ENCODE results near the gene TRAF7.
A peak's percentile ranks its signal among the peaks of the same experiment; 100 is the strongest.
"Not testable (repeated sequence)": the region's sequence is repeated elsewhere in the genome, so short reads cannot be mapped to it uniquely, and the experiment has no call there.

TRAF7 gene

GRCh38 chr16:2199095-2199494 is 43.5 kb downstream of the TRAF7 start:
- H3K4me3 ChIP-seq (replicated peaks; ENCODE audit: low read depth, low read length): no peak overlapping the region
- TF ChIP-seq, protein P1, sequence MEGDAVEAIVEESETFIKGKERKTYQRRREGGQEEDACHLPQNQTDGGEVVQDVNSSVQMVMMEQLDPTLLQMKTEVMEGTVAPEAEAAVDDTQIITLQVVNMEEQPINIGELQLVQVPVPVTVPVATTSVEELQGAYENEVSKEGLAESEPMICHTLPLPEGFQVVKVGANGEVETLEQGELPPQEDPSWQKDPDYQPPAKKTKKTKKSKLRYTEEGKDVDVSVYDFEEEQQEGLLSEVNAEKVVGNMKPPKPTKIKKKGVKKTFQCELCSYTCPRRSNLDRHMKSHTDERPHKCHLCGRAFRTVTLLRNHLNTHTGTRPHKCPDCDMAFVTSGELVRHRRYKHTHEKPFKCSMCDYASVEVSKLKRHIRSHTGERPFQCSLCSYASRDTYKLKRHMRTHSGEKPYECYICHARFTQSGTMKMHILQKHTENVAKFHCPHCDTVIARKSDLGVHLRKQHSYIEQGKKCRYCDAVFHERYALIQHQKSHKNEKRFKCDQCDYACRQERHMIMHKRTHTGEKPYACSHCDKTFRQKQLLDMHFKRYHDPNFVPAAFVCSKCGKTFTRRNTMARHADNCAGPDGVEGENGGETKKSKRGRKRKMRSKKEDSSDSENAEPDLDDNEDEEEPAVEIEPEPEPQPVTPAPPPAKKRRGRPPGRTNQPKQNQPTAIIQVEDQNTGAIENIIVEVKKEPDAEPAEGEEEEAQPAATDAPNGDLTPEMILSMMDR (IDR thresholded peaks at IDR 0.05; ENCODE audit: insufficient read depth, low read length, poor library complexity, severe bottlenecking): no peak
- peaks cover 2% of the 10 kb centered on the region; the same call in 1 of the 2 replicates for H3K27me3 ChIP-seq (replicated peaks; ENCODE audit: control insufficient read depth, insufficient read depth, low read length)
- H3K36me3 ChIP-seq (ENCODE audit: control insufficient read depth, insufficient read depth, low read length): no peaks in the 10 kb centered on the region
- no peak for DNase-seq (ENCODE audit: extremely low read depth, insufficient read length)

DNA sequence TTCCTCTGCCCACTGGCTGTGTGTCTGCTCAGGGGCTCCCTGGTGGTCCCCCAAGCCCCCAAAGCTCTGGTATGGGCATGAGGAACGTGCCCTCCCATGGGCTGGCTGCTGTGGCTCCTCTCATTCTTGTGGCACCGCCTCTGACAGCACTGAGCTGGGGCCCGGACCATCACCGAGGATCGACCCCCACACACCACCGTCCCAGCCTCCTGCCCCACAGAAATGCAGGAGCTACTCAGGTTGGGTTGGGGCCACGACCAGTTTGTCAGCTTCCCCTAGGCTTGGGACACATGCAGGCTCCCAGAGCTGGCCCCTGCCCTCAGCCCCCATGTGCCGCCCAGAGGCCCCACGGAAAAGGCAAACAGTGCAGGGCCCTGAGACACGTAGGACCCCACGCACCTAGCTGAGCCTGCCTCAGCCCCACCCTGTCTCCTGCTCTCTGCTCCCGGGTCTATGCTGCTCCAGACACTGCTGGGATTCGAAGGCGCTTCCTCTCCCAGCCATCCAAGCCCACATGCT is 44.1 kb downstream of the TRAF7 start:
- Histone ChIP-seq H3K4me3 (replicated peaks; ENCODE audit: low read depth, low read length) (no peak overlapping the region), H3K36me3 (ENCODE audit: control insufficient read depth, insufficient read depth, low read length) (no peaks in the 10 kb centered on the region), H3K27me3 (replicated peaks; ENCODE audit: control insufficient read depth, insufficient read depth, low read length) (peaks cover 2% of the 10 kb centered on the region; the same call in 1 of the 2 replicates)
- DNase-seq (ENCODE audit: extremely low read depth, insufficient read length): no peak
- TF ChIP-seq, protein P1 (IDR thresholded peaks at IDR 0.05; ENCODE audit: insufficient read depth, low read length, poor library complexity, severe bottlenecking): no peak

DNA sequence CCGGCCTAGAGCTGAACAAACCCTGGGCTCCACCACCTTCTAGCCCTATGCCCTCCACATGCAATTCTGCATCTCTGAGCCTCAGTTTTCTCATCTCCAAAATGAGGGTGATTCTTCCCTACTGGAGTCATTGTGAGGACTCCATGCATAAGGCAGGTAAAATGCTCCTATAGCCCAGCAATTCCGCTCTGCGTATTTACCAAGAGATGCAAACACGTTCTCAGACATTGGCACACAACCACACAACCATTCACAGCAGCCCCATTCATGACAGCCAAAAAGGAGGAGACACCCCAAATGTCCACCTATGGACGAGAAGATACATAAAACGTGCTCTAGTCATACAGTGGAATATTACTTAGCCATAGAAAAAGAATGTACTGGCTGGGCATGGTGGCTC is 44.7 kb downstream of the TRAF7 start:
- TF ChIP-seq, protein P1 (IDR thresholded peaks at IDR 0.05; ENCODE audit: insufficient read depth, low read length, poor library complexity, severe bottlenecking): no peak

DNA sequence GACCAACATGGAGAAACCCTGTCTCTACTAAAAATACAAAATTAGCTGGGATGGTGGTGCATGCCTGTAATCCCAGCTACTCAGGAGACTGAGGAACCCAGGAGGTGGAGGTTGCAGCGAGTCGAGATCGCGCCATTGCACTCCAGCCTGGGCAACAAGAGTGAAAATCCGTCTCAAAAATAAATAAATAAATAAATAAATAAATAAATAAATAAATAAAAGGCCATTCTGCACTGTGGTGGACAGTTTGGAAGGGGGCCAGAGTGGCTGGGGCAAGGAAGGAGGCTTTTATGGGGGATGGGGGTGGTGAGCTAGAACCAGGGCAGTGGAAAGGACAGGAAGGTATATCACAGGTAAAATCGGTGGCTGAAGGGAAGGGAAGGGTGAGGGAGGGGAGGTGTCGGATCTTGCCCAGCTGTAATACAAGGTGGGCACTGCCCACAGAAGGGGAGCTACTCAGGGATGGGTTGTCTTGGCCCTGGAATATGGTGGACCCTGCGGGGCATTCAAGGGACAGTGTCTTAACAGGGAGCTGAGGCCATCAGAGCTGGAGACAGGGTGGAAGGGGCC is 47.6 kb downstream of the TRAF7 start:
- H3K27me3 ChIP-seq (replicated peaks; ENCODE audit: control insufficient read depth, insufficient read depth, low read length); DNase-seq (ENCODE audit: extremely low read depth, insufficient read length); H3K4me3 ChIP-seq (replicated peaks; ENCODE audit: low read depth, low read length): not testable (repeated sequence)
- peaks cover 10% of the 10 kb centered on the region for H3K36me3 ChIP-seq (ENCODE audit: control insufficient read depth, insufficient read depth, low read length)

More for the DNA sequence above, 44.7 kb downstream of the TRAF7 start:
- DNase-seq (ENCODE audit: extremely low read depth, insufficient read length): no peak
- Histone ChIP-seq H3K36me3 (ENCODE audit: control insufficient read depth, insufficient read depth, low read length) (no peaks in the 10 kb centered on the region), H3K4me3 (replicated peaks; ENCODE audit: low read depth, low read length) (no peak overlapping the region), H3K27me3 (replicated peaks; ENCODE audit: control insufficient read depth, insufficient read depth, low read length) (peaks cover 2% of the 10 kb centered on the region; the same call in 1 of the 2 replicates)

GRCh38 chr16:2204416-2205103 is 49.0 kb downstream of the TRAF7 start:
- no peaks in the 10 kb centered on the region for H3K27me3 ChIP-seq (replicated peaks; ENCODE audit: control insufficient read depth, insufficient read depth, low read length)
- peak overlapping the region; percentile 88 for H3K4me3 ChIP-seq (replicated peaks; ENCODE audit: low read depth, low read length)
- peaks cover 14% of the 10 kb centered on the region for H3K36me3 ChIP-seq (ENCODE audit: control insufficient read depth, insufficient read depth, low read length)
- no peak for DNase-seq (ENCODE audit: extremely low read depth, insufficient read length)
- TF ChIP-seq, protein P1 (IDR thresholded peaks at IDR 0.05; ENCODE audit: insufficient read depth, low read length, poor library complexity, severe bottlenecking): no peak
